ENCODE measurements around the gene BMPR2.
"Not testable (repeated sequence)": the region's sequence is repeated elsewhere in the genome, so short reads cannot be mapped to it uniquely, and the experiment has no call there.

BMPR2 gene

DNA sequence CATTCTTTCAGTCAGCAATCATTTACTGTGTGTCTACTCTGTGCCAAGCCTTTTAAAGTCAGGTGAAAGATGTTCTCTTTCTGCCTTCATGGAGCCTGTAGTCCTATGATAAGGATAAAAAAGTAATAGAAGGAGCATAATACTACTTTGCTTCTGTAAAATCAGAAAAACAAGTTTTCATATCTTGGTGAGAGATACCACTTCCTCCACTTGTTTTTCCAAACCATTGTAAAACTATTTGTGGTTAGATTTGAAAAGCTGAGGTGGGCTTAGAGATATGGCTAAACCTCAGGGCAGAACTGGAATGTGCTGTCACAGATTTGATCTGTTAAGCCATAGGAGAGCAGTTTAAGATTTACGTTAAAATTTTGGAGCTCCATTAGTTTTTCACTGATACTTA is 153.9 kb downstream of the BMPR2 start:
- no peak for DNase-seq (ENCODE audit: low read depth)

DNA sequence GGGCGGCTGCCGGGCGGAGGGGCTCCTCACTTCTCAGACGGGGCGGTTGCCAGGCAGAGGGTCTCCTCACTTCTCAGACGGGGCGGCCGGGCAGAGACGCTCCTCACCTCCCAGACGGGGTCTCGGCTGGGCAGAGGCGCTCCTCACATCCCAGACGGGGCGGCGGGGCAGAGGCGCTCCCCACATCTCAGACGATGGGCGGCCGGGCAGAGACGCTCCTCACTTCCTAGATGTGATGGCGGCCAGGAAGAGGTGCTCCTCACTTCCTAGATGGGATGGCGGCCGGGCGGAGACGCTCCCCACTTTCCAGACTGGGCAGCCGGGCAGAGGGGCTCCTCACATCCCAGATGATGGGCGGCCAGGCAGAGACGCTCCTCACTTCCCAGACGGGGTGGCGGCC is 159.2 kb downstream of the BMPR2 start:
- DNase-seq (ENCODE audit: low read depth): not testable (repeated sequence)

- DNase-seq (ENCODE audit: low read depth): no peak
Observed at GRCh38 chr2:202541137-202541536, 165.0 kb downstream of the BMPR2 start.

- no peak for DNase-seq (ENCODE audit: low read depth)
Observed at GRCh38 chr2:202542142-202542541, 166.0 kb downstream of the BMPR2 start.

DNA sequence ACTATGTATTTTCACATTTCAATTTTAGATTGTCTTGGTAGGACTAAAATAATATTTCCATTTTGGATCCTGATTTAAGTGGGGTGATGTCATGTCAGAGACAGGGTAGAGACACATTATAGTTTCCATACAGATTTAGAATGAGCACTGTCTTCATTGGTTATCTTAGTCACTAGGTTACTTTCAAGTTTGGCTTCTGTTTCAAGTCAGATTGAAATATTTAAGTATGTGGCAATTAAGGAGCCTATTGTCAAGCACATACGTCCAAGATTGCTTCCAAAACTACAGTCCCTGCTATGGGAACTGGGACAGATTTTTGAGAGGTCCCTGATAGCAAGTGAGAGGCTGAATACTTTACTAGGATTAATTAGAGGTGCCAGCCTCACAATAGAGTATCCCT is 169.4 kb downstream of the BMPR2 start:
- DNase-seq (ENCODE audit: low read depth): no peak

- no peak for DNase-seq (ENCODE audit: low read depth)
Observed at GRCh38 chr2:202545931-202546330, 169.8 kb downstream of the BMPR2 start.

GRCh38 chr2:202546499-202547141 is 170.5 kb downstream of the BMPR2 start:
- DNase-seq (ENCODE audit: low read depth): not testable (repeated sequence)

GRCh38 chr2:202548240-202548639 is 172.1 kb downstream of the BMPR2 start:
- DNase-seq (ENCODE audit: low read depth): no peak

GRCh38 chr2:202551000-202551399 is 174.9 kb downstream of the BMPR2 start:
- not testable (repeated sequence) for DNase-seq (ENCODE audit: low read depth)

- no peak for DNase-seq (ENCODE audit: low read depth)
Observed at GRCh38 chr2:202555356-202555755, 179.2 kb downstream of the BMPR2 start.

DNA sequence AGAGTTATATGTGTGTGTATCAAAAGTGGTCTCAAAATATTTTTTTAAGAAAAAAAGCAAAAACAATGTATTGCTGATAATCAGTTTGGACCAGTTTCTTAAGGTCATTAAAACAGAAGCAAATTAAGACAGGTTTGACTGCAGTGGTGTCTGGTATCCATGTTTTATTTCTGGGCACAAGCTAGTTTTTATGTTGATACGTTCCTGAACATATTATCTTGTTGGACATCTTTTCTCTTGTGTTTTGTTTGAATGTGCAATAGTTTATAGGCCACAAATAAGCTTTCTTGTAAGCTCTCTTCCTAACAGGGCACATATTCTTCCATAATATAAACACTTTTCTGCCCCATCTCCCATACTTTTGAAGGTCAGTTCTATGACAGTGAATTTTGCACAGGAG is 184.1 kb downstream of the BMPR2 start:
- no peak for DNase-seq (ENCODE audit: low read depth)

- no peak for DNase-seq (ENCODE audit: low read depth)
Observed at GRCh38 chr2:202564226-202564625, 188.1 kb downstream of the BMPR2 start.

DNA sequence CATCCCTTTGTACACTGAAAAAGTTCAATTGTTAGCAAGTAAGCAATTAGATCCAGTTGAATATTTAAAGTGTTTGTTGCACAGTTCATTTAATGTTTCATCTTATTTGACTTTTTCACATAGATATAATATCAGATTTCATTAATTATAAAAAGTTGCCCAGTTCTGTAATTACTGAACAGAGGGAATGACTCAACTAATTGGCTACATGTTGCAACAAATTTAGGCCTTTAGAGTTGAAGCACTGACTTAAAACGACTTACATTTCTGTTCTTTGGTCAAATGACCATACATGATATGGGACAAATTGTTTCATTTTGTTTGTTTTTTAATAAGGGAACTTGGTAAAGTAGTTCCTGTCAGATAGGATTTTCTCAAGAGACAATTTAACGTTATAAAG is 190.2 kb downstream of the BMPR2 start:
- no peak for DNase-seq (ENCODE audit: low read depth)

- DNase-seq (ENCODE audit: low read depth): no peak
Observed at GRCh38 chr2:202574541-202574940, 198.4 kb downstream of the BMPR2 start.

GRCh38 chr2:202575194-202575593 is 199.1 kb downstream of the BMPR2 start:
- DNase-seq (ENCODE audit: low read depth): not testable (repeated sequence)

- no peak for DNase-seq (ENCODE audit: low read depth)
Observed at GRCh38 chr2:202577250-202578183, 201.4 kb downstream of the BMPR2 start.

- DNase-seq (ENCODE audit: low read depth): not testable (repeated sequence)
Observed at GRCh38 chr2:202582846-202583245, 206.7 kb downstream of the BMPR2 start.

DNA sequence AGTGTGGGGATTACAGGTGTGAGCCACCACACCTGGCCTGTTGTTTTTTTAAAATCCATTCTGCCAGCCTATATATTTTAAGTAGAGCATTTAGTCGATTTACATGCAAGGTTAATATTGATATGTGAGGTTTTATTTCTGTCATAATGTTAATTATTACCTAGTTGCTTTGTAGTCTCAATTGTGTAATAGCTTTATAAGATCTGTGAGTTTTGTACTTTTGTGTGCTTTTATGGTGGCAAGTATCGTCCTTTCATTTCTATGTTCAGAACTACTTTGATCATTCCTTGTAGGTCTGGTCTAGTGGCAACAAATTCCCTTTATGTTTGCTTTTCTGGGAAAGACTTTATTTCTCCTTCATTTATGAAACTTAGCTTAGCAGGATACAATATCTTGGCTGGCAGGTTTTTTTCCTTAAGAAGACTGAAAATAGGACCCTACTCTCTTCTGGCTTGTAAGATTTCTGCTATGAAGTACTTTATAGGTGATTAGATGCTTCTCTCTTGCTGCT is 207.6 kb downstream of the BMPR2 start:
- DNase-seq (ENCODE audit: low read depth): no peak

DNA sequence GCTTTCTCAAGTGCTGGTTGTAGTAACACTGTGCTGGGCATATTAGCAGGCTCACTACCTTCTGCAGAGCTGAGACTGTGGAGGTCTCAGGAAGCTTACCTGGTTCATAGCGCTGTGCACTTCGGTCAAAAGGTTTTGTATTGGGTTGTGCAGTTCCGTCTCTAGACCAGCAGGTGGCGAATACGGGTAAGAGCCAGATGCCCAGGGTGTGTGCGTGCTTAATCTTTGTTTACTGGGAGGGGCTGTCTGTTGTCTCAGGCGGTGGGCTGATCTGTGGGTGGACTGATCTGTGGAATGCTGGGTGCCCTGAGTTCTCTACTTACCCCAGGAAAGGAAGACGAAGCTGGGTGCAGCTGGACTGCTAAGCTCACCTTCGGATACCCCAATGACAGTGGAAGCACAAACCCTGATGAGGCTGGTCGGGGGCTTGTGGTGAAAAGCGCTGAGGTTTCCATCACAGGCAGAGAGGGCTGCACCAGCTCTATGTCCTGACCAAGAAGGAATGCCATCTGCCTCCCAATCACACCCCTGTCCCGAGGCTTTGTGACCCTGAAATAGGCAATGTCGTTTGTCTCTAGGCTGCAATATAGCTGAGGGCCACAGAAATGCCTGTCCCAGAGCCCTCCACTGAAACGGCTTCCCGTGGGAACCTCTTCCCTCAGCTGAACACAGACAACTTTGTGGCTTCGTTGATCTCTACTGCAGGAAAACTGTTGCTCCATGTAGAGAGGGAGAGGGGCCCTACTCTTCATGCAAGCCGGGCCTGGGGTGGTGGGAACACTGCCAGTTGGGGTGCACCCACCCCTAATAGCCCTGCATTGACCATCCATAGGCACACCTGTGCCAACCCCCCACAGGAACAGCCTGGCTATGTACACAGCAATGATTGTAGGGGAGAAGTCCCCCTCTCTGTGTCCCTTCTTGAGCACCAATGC is 212.8 kb downstream of the BMPR2 start:
- peak; percentile 38 for DNase-seq (ENCODE audit: low read depth)

GRCh38 chr2:202589582-202589949 is 213.4 kb downstream of the BMPR2 start:
- no peak for DNase-seq (ENCODE audit: low read depth)

DNA sequence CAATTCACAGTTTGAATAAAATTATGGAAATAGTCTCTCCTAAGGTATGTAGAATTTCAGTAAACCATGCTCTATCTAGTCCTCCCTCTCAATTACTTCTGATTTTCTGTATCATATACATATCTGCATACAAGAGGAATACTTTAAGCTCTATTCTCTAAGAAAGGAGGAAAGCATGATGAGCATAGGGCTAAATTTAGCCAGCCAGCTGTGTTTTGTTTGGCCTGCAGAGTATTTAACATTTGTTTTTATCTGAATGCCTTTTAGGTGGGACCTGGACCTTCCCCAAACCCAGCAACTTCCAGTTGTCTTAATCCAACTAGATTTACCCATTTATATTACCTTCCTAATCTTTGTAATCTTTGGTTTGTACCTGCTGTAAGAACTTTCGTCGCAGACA is 216.4 kb downstream of the BMPR2 start:
- no peak for DNase-seq (ENCODE audit: low read depth)

- DNase-seq (ENCODE audit: low read depth): no peak
Observed at GRCh38 chr2:202599105-202599504, 223.0 kb downstream of the BMPR2 start.

Measured in stimulated activated CD8-positive, alpha-beta memory T cell treated with anti-CD3 and anti-CD28 coated beads, Interleukin-4, amount 100 ng/mL, for 24 hours (primary cell).